Measurements from ENCODE around the gene LRP1-AS.

GRCh38 chr12:57153415-57153997, 6.1 kb upstream of the LRP1-AS start:
- TF ChIP-seq CTCF (IDR thresholded peaks at IDR 0.05) (no peak), REST (IDR thresholded peaks at IDR 0.05; ENCODE audit: insufficient read depth in 1 of 2, low read depth in 2 of 2, low read length in 1 of 2) (no peak), POLR2AphosphoS5 (IDR thresholded peaks at IDR 0.05; ENCODE audit: low read depth, low read length) (no peak), SIN3A (IDR thresholded peaks at IDR 0.05; ENCODE audit: borderline replicate concordance, insufficient read depth, low read depth, low read length) (no peak), TCF7L2 (IDR thresholded peaks at IDR 0.05; ENCODE audit: low read depth, low read length) (no peak)
